Gastrocnemius medialis (tissue), 4 donors: ENCODE measurements around the gene MYL7. TPM values are rescaled to one million over a fixed set of nuclear protein-coding genes. Genes with fewer than 3 reads are reported as not detected.

Source experiments
- ATAC-seq, 2 donors: fragments of 150-250 bp; one replicate each; pipeline ENCODE4 v1.9.1; 2016
- DNase-seq, 2 donors: peaks; one replicate each; pipeline ENCODE4 v3.0.0-alpha.2; 2019
- H3K27ac ChIP-seq, 4 donors: fragments of 200-600 bp; sonication (generic); 1 replicate in 1 of 4; 2 replicates in 3 of 4; pipeline ENCODE4 v1.5.1; 2016 to 2018; ENCODE audit warnings: mild to moderate bottlenecking in 2 of 4, moderate library complexity in 1 of 4
- H3K27me3 ChIP-seq, 3 donors: fragments of 200-600 bp; sonication (generic) in 2 of 3; 1 replicate in 1 of 3; 2 replicates in 2 of 3; pipeline versions ENCODE4 v1.5.1 to v1.6.0; 2016 to 2019; ENCODE audit warnings: mild to moderate bottlenecking in 1 of 3, moderate library complexity in 1 of 3
- H3K36me3 ChIP-seq, 2 donors: fragments of 200-600 bp; sonication (generic) in 1 of 2; one replicate each; pipeline ENCODE4 v1.5.1; 2017 to 2018
- H3K4me1 ChIP-seq, 2 donors: fragments of 200-600 bp; sonication (generic) in 1 of 2; one replicate each; pipeline ENCODE4 v1.5.1; 2016 to 2017; ENCODE audit warnings: mild to moderate bottlenecking in 2 of 2
- H3K4me3 ChIP-seq, 4 donors: fragments of 200-600 bp; sonication (generic) in 3 of 4; 1 replicate in 1 of 4; 2 replicates in 3 of 4; pipeline ENCODE4 v1.5.1; 2016 to 2019; ENCODE audit warnings: mild to moderate bottlenecking in 2 of 4
- H3K9me3 ChIP-seq, 3 donors: fragments of 200-600 bp; sonication (generic) in 2 of 3; 1 replicate in 1 of 3; 2 replicates in 2 of 3; pipeline ENCODE4 v1.5.1; 2016 to 2019
- POLR2A ChIP-seq, 2 donors: fragments of 450-650 bp; IDR thresholded peaks; one replicate each; pipeline ENCODE4 v1.6.1; 2017; ENCODE audit warnings: antibody characterized with exemption in 2 of 2, mild to moderate bottlenecking in 2 of 2, moderate library complexity in 2 of 2
- in situ Hi-C, 4 donors: fragments of 200-750 bp; cut with MboI; loops; one replicate each; pipeline versions ENCODE4 v1.15.0 to v1.8.0; 2017; ENCODE audit warnings: low sequenced_read_pairs in 4 of 4
- intact Hi-C: fragments of 100-400 bp; cut with DNase I; formaldehyde crosslinking; loops from one replicate; pipeline ENCODE4 v1.15.1; 2023; ENCODE audit warnings: low total_unique reads
- total RNA-seq, 4 donors: library from RNA; depleted of rRNA; stranded (reverse); fragments of >200 nt; gene quantifications; one replicate each; pipeline versions ENCODE4 v1.1.0 to v1.2.3, GENCODE V29; 2016
- TF ChIP-seq, protein P1 (sequence below), 5 experiments: fragments of 450-650 bp in 3 of 5; fragments of 200-600 bp in 2 of 5; sonication (generic) in 2 of 5; IDR thresholded peaks in 4 of 5; conservative IDR thresholded peaks in 1 of 5; 1 replicate in 4 of 5; 2 replicates in 1 of 5; pipeline ENCODE4 v1.5.1; 2016 to 2019; ENCODE audit warnings: antibody characterized with exemption in 5 of 5, mild to moderate bottlenecking in 3 of 5, moderate library complexity in 3 of 5

MYL7 gene
- total RNA-seq, 4 donors from 2014 or later, result 2.6 TPM; not detected in 3

- H3K27me3 ChIP-seq, result no peaks in the 10 kb centered on the region
- TF ChIP-seq, protein P1, sequence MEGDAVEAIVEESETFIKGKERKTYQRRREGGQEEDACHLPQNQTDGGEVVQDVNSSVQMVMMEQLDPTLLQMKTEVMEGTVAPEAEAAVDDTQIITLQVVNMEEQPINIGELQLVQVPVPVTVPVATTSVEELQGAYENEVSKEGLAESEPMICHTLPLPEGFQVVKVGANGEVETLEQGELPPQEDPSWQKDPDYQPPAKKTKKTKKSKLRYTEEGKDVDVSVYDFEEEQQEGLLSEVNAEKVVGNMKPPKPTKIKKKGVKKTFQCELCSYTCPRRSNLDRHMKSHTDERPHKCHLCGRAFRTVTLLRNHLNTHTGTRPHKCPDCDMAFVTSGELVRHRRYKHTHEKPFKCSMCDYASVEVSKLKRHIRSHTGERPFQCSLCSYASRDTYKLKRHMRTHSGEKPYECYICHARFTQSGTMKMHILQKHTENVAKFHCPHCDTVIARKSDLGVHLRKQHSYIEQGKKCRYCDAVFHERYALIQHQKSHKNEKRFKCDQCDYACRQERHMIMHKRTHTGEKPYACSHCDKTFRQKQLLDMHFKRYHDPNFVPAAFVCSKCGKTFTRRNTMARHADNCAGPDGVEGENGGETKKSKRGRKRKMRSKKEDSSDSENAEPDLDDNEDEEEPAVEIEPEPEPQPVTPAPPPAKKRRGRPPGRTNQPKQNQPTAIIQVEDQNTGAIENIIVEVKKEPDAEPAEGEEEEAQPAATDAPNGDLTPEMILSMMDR (IDR thresholded peaks at IDR 0.05 in 4 of 5, conservative IDR thresholded peaks at IDR 0.05 in 1 of 5), result no peak
- TF ChIP-seq POLR2A (IDR thresholded peaks at IDR 0.05), result no peak
- in situ Hi-C loops (no loop called here), intact Hi-C loops (no loop called here)
- H3K36me3 ChIP-seq, result no peaks in the 10 kb centered on the region
- ATAC-seq (no peak), DNase-seq (no peak)
- H3K4me3 ChIP-seq, result no peak overlapping the region
- H3K9me3 ChIP-seq, result no peaks in the 10 kb centered on the region
- H3K27ac ChIP-seq, result no peak overlapping the region
- no peaks in the 10 kb centered on the region for H3K4me1 ChIP-seq
Observed at GRCh38 chr7:44095781-44096180, 45.4 kb downstream of the MYL7 start.

DNA sequence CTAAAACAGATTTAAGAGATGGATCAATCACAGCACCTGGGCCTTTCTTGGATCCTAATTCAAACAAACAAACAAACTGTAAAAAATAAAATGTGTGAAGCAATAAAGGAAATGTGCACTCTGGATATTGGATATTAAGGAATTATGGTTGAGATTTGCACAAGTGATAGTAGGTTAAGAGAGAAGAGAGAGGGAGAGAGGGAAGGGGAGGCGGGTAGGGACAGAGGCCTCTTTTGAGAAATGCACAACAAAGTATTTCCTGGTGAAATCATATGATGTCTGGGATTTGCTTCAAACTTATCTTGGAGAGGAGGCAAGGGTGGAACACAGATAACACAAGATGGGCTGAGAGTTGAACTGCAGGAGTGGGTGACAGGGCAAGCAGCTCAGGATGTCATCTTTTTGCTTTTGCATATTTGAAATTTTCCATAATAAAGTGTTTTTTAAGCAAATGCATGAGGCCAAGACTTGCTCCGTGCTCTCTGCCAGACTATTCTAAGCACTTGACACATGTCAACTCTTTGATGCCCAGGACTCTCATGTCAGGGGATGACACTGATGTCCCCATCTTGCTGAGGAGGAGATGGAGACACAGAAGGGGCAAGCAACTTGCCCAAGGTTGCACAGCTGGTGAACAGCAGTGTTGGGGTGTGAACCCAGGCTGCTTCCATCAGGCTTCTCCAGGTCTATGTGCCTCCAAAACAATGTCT, 46.1 kb downstream of the MYL7 start:
- Histone ChIP-seq H3K27ac (no peak overlapping the region), H3K4me1 (no peaks in the 10 kb centered on the region), H3K9me3 (no peaks in the 10 kb centered on the region), H3K36me3 (no peaks in the 10 kb centered on the region), H3K27me3 (no peaks in the 10 kb centered on the region), H3K4me3 (no peak overlapping the region)
- in situ Hi-C loops, result no loop called here
- intact Hi-C loops, result no loop called here
- ATAC-seq, result no peak
- no peak for DNase-seq
- TF ChIP-seq, protein P1 (IDR thresholded peaks at IDR 0.05 in 4 of 5, conservative IDR thresholded peaks at IDR 0.05 in 1 of 5), result no peak
- no peak for TF ChIP-seq POLR2A (IDR thresholded peaks at IDR 0.05)

DNA sequence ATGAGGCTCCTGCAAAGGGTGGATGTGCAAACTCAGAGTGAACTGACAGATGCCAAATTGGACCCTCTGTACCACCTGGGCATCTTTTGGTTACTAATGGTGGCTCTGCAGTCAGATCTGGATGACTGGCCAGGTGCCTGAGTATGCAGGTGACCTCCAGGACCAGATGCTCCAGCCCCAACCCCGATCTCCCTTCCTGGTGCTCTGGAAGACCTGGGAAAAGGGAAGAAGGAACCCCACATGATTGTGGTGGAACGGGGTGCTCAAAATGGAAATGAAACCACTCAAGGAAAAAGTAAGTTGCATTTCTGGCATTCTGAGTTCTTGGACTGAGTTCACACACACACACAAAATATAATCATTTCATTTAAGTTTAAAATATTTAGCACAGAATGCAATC, 46.8 kb downstream of the MYL7 start:
- in situ Hi-C loops, result no loop called here
- H3K36me3 ChIP-seq, result no peaks in the 10 kb centered on the region
- no peak overlapping the region for H3K4me3 ChIP-seq
- H3K27ac ChIP-seq, result no peak overlapping the region
- ATAC-seq (no peak), DNase-seq (no peak)
- no peaks in the 10 kb centered on the region for H3K27me3 ChIP-seq
- no peak for TF ChIP-seq POLR2A (IDR thresholded peaks at IDR 0.05)
- TF ChIP-seq, protein P1 (IDR thresholded peaks at IDR 0.05 in 4 of 5, conservative IDR thresholded peaks at IDR 0.05 in 1 of 5), result no peak
- no peaks in the 10 kb centered on the region for H3K9me3 ChIP-seq
- intact Hi-C loops, result no loop called here
- H3K4me1 ChIP-seq, result no peaks in the 10 kb centered on the region

DNA sequence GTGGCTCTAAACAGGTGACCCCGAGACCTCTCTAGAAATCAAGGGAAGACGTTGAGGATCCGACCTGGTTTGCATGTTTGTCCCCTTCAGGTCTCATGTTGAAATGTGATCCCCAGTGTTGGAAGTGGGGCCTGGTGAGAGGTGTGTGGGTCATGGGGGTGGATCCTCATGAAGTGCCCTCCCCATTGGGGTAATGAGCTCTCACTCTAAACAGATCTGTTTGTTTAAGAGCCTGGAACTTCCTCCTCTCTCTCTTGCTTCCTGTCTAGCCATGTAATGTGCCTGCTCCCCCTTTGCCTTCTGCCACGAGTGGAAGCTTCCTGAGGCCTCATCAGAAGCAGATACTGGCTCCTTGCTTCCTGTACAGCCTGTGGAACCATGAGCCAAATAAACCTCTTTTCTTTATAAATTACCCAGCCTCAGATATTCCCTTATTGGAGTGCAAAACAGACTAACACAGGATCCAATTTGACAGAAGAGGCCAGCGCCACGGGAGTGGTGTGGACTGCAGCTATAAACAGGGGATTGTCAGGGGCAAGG, 48.0 kb downstream of the MYL7 start:
- H3K4me1 ChIP-seq, result peaks cover 8 to 9% of the 10 kb centered on the region in 2 donors
- DNase-seq (no peak), ATAC-seq (no peak)
- TF ChIP-seq, protein P1 (IDR thresholded peaks at IDR 0.05 in 4 of 5, conservative IDR thresholded peaks at IDR 0.05 in 1 of 5), result no peak
- intact Hi-C loops (no loop called here), in situ Hi-C loops (no loop called here)
- no peaks in the 10 kb centered on the region for H3K9me3 ChIP-seq
- H3K36me3 ChIP-seq, result no peaks in the 10 kb centered on the region
- H3K27me3 ChIP-seq, result no peaks in the 10 kb centered on the region
- H3K27ac ChIP-seq, result no peak overlapping the region
- no peak overlapping the region for H3K4me3 ChIP-seq

Other genes with a start within 250 kb of the MYL7 start
- gene URGCP, start 234.7 kb downstream of the MYL7 start, total RNA-seq, result 10 to 100 TPM; 29.0 to 47.7 (median 38.3) TPM
- gene UBE2D4, start 214.9 kb downstream of the MYL7 start, total RNA-seq, result 100 to 1,000 TPM in 2 of 4 donors, 10 to 100 TPM in 2; 71.0 to 116 (median 105) TPM
- gene SPDYE1, start 143.4 kb downstream of the MYL7 start, total RNA-seq, result not detected
- gene DBNL, start 96.6 kb downstream of the MYL7 start, total RNA-seq, result 10 to 100 TPM; 48.0 to 77.2 (median 56.0) TPM
- 100 to 1,000 TPM; 129 to 355 (median 306) TPM for gene PGAM2, start 75.8 kb downstream of the MYL7 start, total RNA-seq
- gene POLM, start 58.8 kb downstream of the MYL7 start, total RNA-seq, result 10 to 100 TPM; 11.1 to 34.6 (median 17.3) TPM
- 10 to 100 TPM in 2 of 4 donors, 1 to 10 TPM in 2; 5.8 to 23.6 (median 15.9) TPM for gene AEBP1, start 37.0 kb downstream of the MYL7 start, total RNA-seq
- 10 to 100 TPM; 69.4 to 93.0 (median 77.7) TPM for gene POLD2, start 17.8 kb downstream of the MYL7 start, total RNA-seq
- gene GCK, start 48.1 kb upstream of the MYL7 start, total RNA-seq, result under 1 TPM in 1 of 4 donors, not detected in 3; 0.33 TPM
- 10 to 100 TPM; 37.9 to 79.5 (median 72.5) TPM for gene YKT6, start 59.6 kb upstream of the MYL7 start, total RNA-seq
- gene CAMK2B, start 184.3 kb upstream of the MYL7 start, total RNA-seq, result 10 to 100 TPM; 35.3 to 64.8 (median 46.0) TPM